ENCODE data around the gene ACOT11. TPM values are rescaled to one million over a fixed set of nuclear protein-coding genes. Genes with fewer than 3 reads are reported as not detected.
"Not testable (repeated sequence)": the region's sequence is repeated elsewhere in the genome, so short reads cannot be mapped to it uniquely, and the experiment has no call there.

Gene ACOT11
- polyA plus RNA-seq, 3 donors, result 1.1 to 2.4 (median 1.5) TPM

- H3K27ac ChIP-seq (ENCODE audit: low read depth, low read length), result no peak overlapping the region
- 78 to 85% (median 81%) methylated on average over 1 of the region's 1 CpG for WGBS, 3 donors
Measured at GRCh38 chr1:54528613-54529012, 19.4 kb upstream of the ACOT11 start.

- 88 to 94% (median 91%) methylated on average over 2 of the region's 2 CpGs for WGBS, 3 donors
- H3K27ac ChIP-seq (ENCODE audit: low read depth, low read length), result no peak overlapping the region
Measured at GRCh38 chr1:54532033-54532432, 16.0 kb upstream of the ACOT11 start.

- WGBS, 3 donors, result 78 to 85% (median 82%) methylated on average over 4 of the region's 4 CpGs
- not testable (repeated sequence) for H3K27ac ChIP-seq (ENCODE audit: low read depth, low read length)
Measured at GRCh38 chr1:54536656-54537055, 11.4 kb upstream of the ACOT11 start.

- H3K27ac ChIP-seq (ENCODE audit: low read depth, low read length), result no peak overlapping the region
- 44 to 60% (median 56%) methylated on average over 4 of the region's 4 CpGs for WGBS, 3 donors
Measured at GRCh38 chr1:54537611-54538010, 10.4 kb upstream of the ACOT11 start.

- WGBS, 3 donors, result 92 to 97% (median 96%) methylated on average over 8 of the region's 8 CpGs
- H3K27ac ChIP-seq (ENCODE audit: low read depth, low read length), result no peak overlapping the region
Measured at GRCh38 chr1:54538538-54538937, 9.5 kb upstream of the ACOT11 start.

- 87 to 90% (median 89%) methylated on average over 10 of the region's 10 CpGs for WGBS, 3 donors
- no peak overlapping the region for H3K27ac ChIP-seq (ENCODE audit: low read depth, low read length)
Measured at GRCh38 chr1:54540582-54541295, 7.3 kb upstream of the ACOT11 start.

GRCh38 chr1:54542120-54542961, 5.7 kb upstream of the ACOT11 start:
- no peak overlapping the region for H3K27ac ChIP-seq (ENCODE audit: low read depth, low read length)
- 1 to 3% (median 2%) methylated on average over 47 to 61 of the region's 61 CpGs for WGBS, 3 donors

- WGBS, 3 donors, result 28 to 55% (median 30%) methylated on average over 12 of the region's 12 CpGs
- no peak overlapping the region for H3K27ac ChIP-seq (ENCODE audit: low read depth, low read length)
Measured at GRCh38 chr1:54542962-54543539, 5.0 kb upstream of the ACOT11 start.

GRCh38 chr1:54543729-54544496, 4.1 kb upstream of the ACOT11 start:
- WGBS, 3 donors, result 85 to 88% (median 86%) methylated on average over 13 of the region's 13 CpGs
- H3K27ac ChIP-seq (ENCODE audit: low read depth, low read length), result no peak overlapping the region

GRCh38 chr1:54545916-54546635, 2.0 kb upstream of the ACOT11 start:
- 85 to 91% (median 85%) methylated on average over 11 of the region's 11 CpGs for WGBS, 3 donors

GRCh38 chr1:54546651-54547401, 1.2 kb upstream of the ACOT11 start:
- H3K27ac ChIP-seq (ENCODE audit: low read depth, low read length), result no peak overlapping the region

More at GRCh38 chr1:54545916-54546635, 2.0 kb upstream of the ACOT11 start:
- H3K27ac ChIP-seq (ENCODE audit: low read depth, low read length), result no peak overlapping the region

GRCh38 chr1:54548389-54549044, 489 bp downstream of the ACOT11 start:
- WGBS, 3 donors, result 25 to 62% (median 57%) methylated on average over 13 of the region's 13 CpGs
- H3K27ac ChIP-seq (ENCODE audit: low read depth, low read length), result no peak overlapping the region

More at GRCh38 chr1:54546651-54547401, 1.2 kb upstream of the ACOT11 start:
- 66 to 91% (median 74%) methylated on average over 10 of the region's 10 CpGs for WGBS, 3 donors

- H3K27ac ChIP-seq (ENCODE audit: low read depth, low read length), result no peak overlapping the region
- WGBS, 3 donors, result 65 to 79% (median 75%) methylated on average over 13 of the region's 13 CpGs
Measured at GRCh38 chr1:54549181-54549924, 1.3 kb downstream of the ACOT11 start.

- WGBS, 3 donors, result 86 to 94% (median 92%) methylated on average over 3 of the region's 3 CpGs
- H3K27ac ChIP-seq (ENCODE audit: low read depth, low read length), result no peak overlapping the region
Measured at GRCh38 chr1:54551891-54552290, 3.9 kb downstream of the ACOT11 start.

- no peak overlapping the region for H3K27ac ChIP-seq (ENCODE audit: low read depth, low read length)
- 87 to 92% (median 90%) methylated on average over 8 of the region's 8 CpGs for WGBS, 3 donors
Measured at GRCh38 chr1:54553602-54554313, 5.7 kb downstream of the ACOT11 start.
